GM12865 (cell line): ENCODE measurements around the gene SYNJ2BP.

Experiments used
- DNase-seq: peaks from one replicate; pipeline ENCODE4 v3.0.0; 2010; ENCODE audit warnings: low read depth
- H3K4me3 ChIP-seq: 2 replicates; pipeline ENCODE4 v1.5.1; 2011; ENCODE audit warnings: mild to moderate bottlenecking, low read depth, low read length, control low read depth
- TF ChIP-seq, protein P1 (sequence below): IDR thresholded peaks from 2 replicates; pipeline ENCODE4 v1.5.1; 2011; ENCODE audit warnings: low read length, control low read depth, low read depth, inconsistent platforms; ENCODE audit not compliant: insufficient read depth; ENCODE audit errors: missing control alignments

Gene SYNJ2BP

DNA sequence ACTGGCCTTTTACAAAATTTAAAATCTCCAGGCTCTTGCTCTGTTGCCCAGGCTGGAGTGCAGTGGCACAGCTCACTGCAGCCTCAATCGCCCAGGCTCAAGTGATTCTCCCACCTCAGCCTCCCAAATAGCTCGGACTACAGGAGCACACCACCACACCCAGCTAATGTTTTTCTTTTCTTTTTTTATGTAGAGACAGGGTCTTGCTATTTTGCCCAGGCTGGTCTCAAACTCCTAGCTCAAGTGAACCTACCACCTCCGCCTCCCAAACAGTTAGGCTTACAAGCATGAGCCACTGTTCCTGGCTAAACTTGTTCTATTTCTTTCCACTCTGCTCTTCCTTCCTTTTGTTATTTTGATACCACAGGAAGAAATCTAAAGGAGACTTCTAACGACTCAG, 15.2 kb downstream of the SYNJ2BP start:
- TF ChIP-seq, protein P1, sequence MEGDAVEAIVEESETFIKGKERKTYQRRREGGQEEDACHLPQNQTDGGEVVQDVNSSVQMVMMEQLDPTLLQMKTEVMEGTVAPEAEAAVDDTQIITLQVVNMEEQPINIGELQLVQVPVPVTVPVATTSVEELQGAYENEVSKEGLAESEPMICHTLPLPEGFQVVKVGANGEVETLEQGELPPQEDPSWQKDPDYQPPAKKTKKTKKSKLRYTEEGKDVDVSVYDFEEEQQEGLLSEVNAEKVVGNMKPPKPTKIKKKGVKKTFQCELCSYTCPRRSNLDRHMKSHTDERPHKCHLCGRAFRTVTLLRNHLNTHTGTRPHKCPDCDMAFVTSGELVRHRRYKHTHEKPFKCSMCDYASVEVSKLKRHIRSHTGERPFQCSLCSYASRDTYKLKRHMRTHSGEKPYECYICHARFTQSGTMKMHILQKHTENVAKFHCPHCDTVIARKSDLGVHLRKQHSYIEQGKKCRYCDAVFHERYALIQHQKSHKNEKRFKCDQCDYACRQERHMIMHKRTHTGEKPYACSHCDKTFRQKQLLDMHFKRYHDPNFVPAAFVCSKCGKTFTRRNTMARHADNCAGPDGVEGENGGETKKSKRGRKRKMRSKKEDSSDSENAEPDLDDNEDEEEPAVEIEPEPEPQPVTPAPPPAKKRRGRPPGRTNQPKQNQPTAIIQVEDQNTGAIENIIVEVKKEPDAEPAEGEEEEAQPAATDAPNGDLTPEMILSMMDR, result no peak
- no peak overlapping the region for H3K4me3 ChIP-seq
- DNase-seq, result no peak

- H3K4me3 ChIP-seq, result no peak overlapping the region
These were observed 18.0 kb downstream of the SYNJ2BP start for GRCh38 chr14:70398706-70399431.

DNA sequence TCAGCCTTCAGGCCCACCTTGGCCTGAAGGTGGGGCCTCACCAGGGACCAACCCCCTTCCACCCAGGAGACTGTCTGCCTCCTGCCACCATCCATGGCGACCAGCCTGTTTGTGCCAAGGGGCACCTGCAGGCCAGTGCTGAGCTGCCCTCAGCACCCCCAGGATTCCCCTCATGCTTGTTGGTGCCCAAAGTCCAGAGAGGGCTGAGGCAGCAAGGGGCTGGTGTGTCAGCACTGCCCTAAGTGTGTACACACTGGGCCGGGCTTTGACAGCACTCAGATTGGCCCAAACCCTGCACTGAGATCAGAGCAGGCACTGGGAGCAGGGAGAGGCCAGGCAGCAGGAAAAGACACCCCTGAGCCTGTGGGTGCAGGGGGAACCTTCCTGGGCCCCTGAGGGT, 18.6 kb downstream of the SYNJ2BP start:
- DNase-seq, result no peak
- no peak overlapping the region for H3K4me3 ChIP-seq
- TF ChIP-seq, protein P1, result no peak

More at GRCh38 chr14:70398706-70399431, 18.0 kb downstream of the SYNJ2BP start:
- no peak for DNase-seq
- TF ChIP-seq, protein P1, result no peak

DNA sequence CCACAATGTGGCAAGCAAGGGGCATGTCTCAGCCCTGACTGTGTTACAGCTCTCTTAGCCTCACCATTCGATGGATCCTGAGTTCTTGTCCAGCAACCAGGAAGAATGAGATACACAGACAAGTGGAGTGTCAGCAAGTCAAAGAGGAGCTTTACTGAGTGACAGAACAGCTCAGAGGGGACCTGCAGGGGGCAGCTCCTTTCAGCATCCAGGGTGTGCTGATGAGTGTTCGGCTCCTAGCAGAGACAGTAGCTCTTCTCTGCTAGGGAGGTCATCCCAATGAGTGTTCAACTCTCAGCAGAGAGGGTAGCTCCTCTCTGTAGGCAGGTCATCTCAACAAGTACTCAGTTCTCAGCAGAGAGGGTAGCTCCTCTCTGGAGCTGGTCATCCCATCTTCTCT, 19.1 kb downstream of the SYNJ2BP start:
- TF ChIP-seq, protein P1, result no peak
- DNase-seq, result no peak

GRCh38 chr14:70394674-70395306, 22.1 kb downstream of the SYNJ2BP start:
- H3K4me3 ChIP-seq, result no peak overlapping the region
- no peak for DNase-seq
- TF ChIP-seq, protein P1, result no peak

More for the DNA sequence above, 19.1 kb downstream of the SYNJ2BP start:
- no peak overlapping the region for H3K4me3 ChIP-seq

DNA sequence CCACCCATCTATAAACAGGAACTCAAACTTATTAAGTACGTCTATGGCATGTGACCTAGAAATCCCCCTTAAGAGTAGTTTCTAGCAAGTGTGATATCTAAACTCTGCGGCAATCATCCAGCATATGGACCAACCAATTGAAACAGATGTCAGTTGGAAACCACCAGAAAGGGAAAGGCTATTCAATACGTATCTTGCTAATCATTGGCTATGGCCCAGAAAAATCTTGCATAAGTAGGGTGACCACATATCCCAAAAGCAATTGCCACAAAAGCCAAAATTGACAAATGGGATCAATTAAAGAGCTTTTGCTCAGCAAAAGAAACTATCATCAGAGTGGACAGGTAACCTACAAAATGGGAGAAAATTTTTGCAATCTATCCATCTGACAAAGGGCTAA, 24.2 kb downstream of the SYNJ2BP start:
- no peak overlapping the region for H3K4me3 ChIP-seq
- DNase-seq, result no peak
- TF ChIP-seq, protein P1, result no peak
